Ovary (tissue), 9 donors: ENCODE measurements around the gene RPIA. TPM values are rescaled to one million over a fixed set of nuclear protein-coding genes. Genes with fewer than 3 reads are reported as not detected.

Experiments
- DNase-seq, 5 donors: peaks; one replicate each; pipeline ENCODE4 v3.0.0-alpha.2; 2019 to 2020
- H3K27ac ChIP-seq, 2 donors: fragments of 200-600 bp; one replicate each; pipeline versions ENCODE4 v1.5.1 to v1.8.0; 2019 to 2022
- H3K27me3 ChIP-seq: fragments of 200-600 bp; one replicate; pipeline ENCODE4 v1.8.0; 2022
- H3K36me3 ChIP-seq: fragments of 200-600 bp; sonication (generic); one replicate; pipeline ENCODE4 v1.5.1; 2019
- H3K4me1 ChIP-seq: one replicate; pipeline ENCODE4 v1.8.1; 2013; ENCODE audit warnings: mild to moderate bottlenecking, moderate library complexity; ENCODE audit not compliant: insufficient read depth
- H3K4me3 ChIP-seq: fragments of 200-600 bp; sonication (generic); one replicate; pipeline ENCODE4 v1.5.1; 2017
- H3K9me3 ChIP-seq, 2 donors: fragments of 200-600 bp in 1 of 2; sonication (generic) in 1 of 2; one replicate each; pipeline versions ENCODE4 v1.5.1 to v1.8.1; 2013 to 2019; ENCODE audit warnings: mild to moderate bottlenecking in 1 of 2, moderate library complexity in 1 of 2
- CTCF ChIP-seq, 3 donors: fragments of 450-650 bp in 2 of 3; fragments of 200-600 bp in 1 of 3; IDR thresholded peaks; one replicate each; pipeline versions ENCODE4 v1.5.1 to v1.8.0; 2016 to 2022; ENCODE audit warnings: antibody characterized with exemption in 3 of 3, mild to moderate bottlenecking in 1 of 3
- EP300 ChIP-seq: sonication (generic); formaldehyde crosslinking; IDR thresholded peaks from one replicate; pipeline ENCODE4 v1.6.1; 2017; ENCODE audit warnings: antibody characterized with exemption
- POLR2A ChIP-seq: fragments of 450-650 bp; IDR thresholded peaks from one replicate; pipeline ENCODE4 v1.6.1; 2017; ENCODE audit warnings: antibody characterized with exemption, mild to moderate bottlenecking, moderate library complexity
- WGBS, 3 donors: extraction: QIAGEN DNeasy Blood & Tissue Kit in 1 of 3; methylation state at CpG; one replicate each; pipeline versions ENCODE4 v1.1.5 to v1.1.7; 2013 to 2017; 5-methylcytosine and 5-hydroxymethylcytosine counted together
- intact Hi-C, 4 donors: fragments of 100-400 bp; cut with DNase I; formaldehyde crosslinking; loops; one replicate each; pipeline versions ENCODE4 v1.11.0 to v1.15.1; 2022 to 2023
- polyA plus RNA-seq, 2 donors: library from polyadenylated mRNA; stranded (reverse); fragments of 200-250 nt in 1 of 2; fragments of 350-450 nt in 1 of 2; fragmentation: Illumina TruSeq in 1 of 2; extraction: RNeasy Lipid Tissue Mini Kit (QIAGEN cat#74804) in 1 of 2; gene quantifications; one replicate each; pipeline ENCODE4 v1.2.3, GENCODE V29; 2013 to 2014
- total RNA-seq, 7 donors: library from RNA; depleted of rRNA in 2 of 7; stranded (reverse); fragments of >200 nt in 2 of 7; fragmentation: NEBNext Ultra II Directional in 3 of 7; extraction: Animal tissue kit (Norgen Biotek cat#: 25700) in 3 of 7; gene quantifications; one replicate each; pipeline versions ENCODE4 v1.1.0 to v1.2.4, GENCODE V29; 2016 to 2023
- donor health status: DM: no; HTN: no; CAD: no; lungs with moderate emphysema.
- donor health status: DM: no; HTN: no; CAD: no.
- donor health status: Bipolar disorder and iron deficiency.
- donor health status: DM: yes; HTN: yes; CAD: no.
- donor health status: DM: no; HTN: no; CAD: no.
- donor health status: DM: yes; HTN: yes; CAD: no.

RPIA gene
- total and polyA plus RNA-seq, 9 donors, result 10.4 to 19.3 (median 15.4) TPM

- Histone ChIP-seq H3K27ac (peak overlapping the region in 1 of 2 donors; percentile 47), H3K9me3 (no peaks in the 10 kb centered on the region), H3K4me3 (peak overlapping the region; percentile 73), H3K4me1 (peaks cover 9% of the 10 kb centered on the region), H3K27me3 (no peaks in the 10 kb centered on the region), H3K36me3 (no peaks in the 10 kb centered on the region)
- TF ChIP-seq POLR2A (no peak), CTCF (IDR thresholded peaks at IDR 0.05) (no peak), EP300 (no peak)
- intact Hi-C loops, result loop anchor here in 1 of 4 donors (5.0 kb wide), 1 partner anchor 65 kb away; the partner anchor contains the start of gene EIF2AK3
- WGBS, 3 donors, result 0 to 2% (median 1%) methylated on average over 11 of the region's 11 CpGs
- DNase-seq, result peak in 1 of 5 donors; percentile 42
Measured at GRCh38 chr2:88692187-88692586, 714 bp downstream of the RPIA start.

DNA sequence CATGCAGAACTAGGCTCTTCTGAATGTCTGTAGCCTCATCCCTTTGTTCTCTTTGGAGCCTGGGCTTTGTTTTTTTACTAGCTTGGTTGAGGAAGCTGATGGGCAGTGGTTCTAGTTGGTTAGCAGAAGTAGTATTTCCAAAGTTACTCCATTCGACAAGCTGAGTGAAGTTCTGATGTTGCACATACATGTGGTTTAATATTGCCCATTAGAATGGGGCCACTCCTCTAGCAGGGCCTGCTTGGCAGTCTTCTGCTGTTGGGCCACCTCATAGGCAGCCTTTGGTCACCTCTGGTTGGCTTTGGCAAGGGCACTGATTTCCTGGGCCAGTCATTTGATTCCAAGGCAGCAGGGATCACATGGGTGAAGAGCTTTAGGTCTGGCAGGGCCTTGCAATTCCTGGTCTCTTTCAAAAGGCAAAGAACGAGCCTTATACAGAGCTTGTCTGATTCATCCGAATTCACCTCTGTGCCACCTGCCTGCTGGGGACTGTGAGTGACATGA, 2.5 kb downstream of the RPIA start:
- TF ChIP-seq CTCF (IDR thresholded peaks at IDR 0.05) (no peak), EP300 (no peak), POLR2A (no peak)
- WGBS, 3 donors, result 79 to 90% (median 84%) methylated on average over 3 of the region's 3 CpGs
- intact Hi-C loops, result loop anchor here in 1 of 4 donors (5.0 kb wide), 1 partner anchor 67 kb away; the partner anchor contains the start of gene EIF2AK3

GRCh38 chr2:88696611-88697010, 5.1 kb downstream of the RPIA start:
- Histone ChIP-seq H3K4me3 (no peak overlapping the region), H3K27ac (no peak overlapping the region), H3K36me3 (no peaks in the 10 kb centered on the region), H3K9me3 (no peaks in the 10 kb centered on the region), H3K27me3 (no peaks in the 10 kb centered on the region), H3K4me1 (peaks cover 7% of the 10 kb centered on the region)
- TF ChIP-seq POLR2A (no peak), CTCF (IDR thresholded peaks at IDR 0.05) (no peak), EP300 (no peak)
- 86 to 91% (median 88%) methylated on average over 3 of the region's 3 CpGs for WGBS, 3 donors
- intact Hi-C loops, result no loop called here
- no peak for DNase-seq

More for the DNA sequence above, 2.5 kb downstream of the RPIA start:
- DNase-seq, result no peak
- Histone ChIP-seq H3K27ac (no peak overlapping the region), H3K4me1 (peaks cover 9% of the 10 kb centered on the region), H3K27me3 (no peaks in the 10 kb centered on the region), H3K36me3 (no peaks in the 10 kb centered on the region), H3K9me3 (no peaks in the 10 kb centered on the region), H3K4me3 (no peak overlapping the region)

DNA sequence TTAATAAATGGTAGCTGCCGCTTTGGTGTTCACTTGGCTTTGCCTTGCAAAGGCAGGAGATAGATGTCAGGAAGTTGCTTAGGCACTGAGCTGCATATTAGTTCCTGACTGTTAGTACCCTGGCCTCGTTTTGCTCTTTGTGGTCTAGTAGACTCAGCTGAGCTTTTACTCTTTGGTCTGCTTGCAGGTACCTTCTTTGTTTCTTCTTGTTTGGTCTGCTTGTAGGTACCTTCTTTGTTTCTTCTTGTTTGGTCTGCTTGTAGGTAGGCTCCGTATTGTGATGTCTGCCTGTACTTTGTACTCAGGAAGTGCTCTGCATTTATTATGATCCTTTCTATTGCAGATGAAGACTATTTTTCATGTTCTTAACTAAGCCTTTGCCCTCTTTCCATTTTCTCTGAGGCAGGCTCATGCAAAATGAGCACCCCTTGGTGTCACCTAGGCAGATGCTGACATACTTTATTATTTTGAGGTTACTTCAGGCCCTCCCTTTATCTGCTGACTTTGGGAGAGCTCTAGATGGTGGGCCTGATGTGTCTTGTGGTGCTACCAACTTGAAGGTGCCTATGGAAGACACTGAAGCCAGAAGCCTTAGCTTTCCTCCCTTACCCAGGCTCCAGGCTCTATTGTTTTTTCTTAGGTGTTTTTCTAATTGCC, 6.0 kb downstream of the RPIA start:
- DNase-seq, result no peak
- no peak overlapping the region for H3K4me3 ChIP-seq
- no peaks in the 10 kb centered on the region for H3K36me3 ChIP-seq
- peaks cover 5% of the 10 kb centered on the region for H3K4me1 ChIP-seq
- 92 to 93% (median 93%) methylated on average over 3 of the region's 3 CpGs for WGBS, 3 donors
- TF ChIP-seq CTCF (IDR thresholded peaks at IDR 0.05) (no peak), EP300 (no peak), POLR2A (no peak)
- intact Hi-C loops, result no loop called here
- no peak overlapping the region for H3K27ac ChIP-seq
- no peaks in the 10 kb centered on the region for H3K9me3 ChIP-seq
- no peaks in the 10 kb centered on the region for H3K27me3 ChIP-seq
